IgD-negative memory B cell (primary cell): ENCODE data around the gene LYPD4. TPM values are rescaled to one million over a fixed set of nuclear protein-coding genes. Genes with fewer than 3 reads are reported as not detected.
"Not testable (repeated sequence)": the region's sequence is repeated elsewhere in the genome, so short reads cannot be mapped to it uniquely, and the experiment has no call there.

Source experiments
- H3K27ac Mint-ChIP-seq, 3 donors: one replicate each; pipeline ENCODE4 v1.8.0; 2020 to 2022; ENCODE audit warnings: mild to moderate bottlenecking in 3 of 3, mixed read lengths in 3 of 3, moderate library complexity in 1 of 3
- H3K27me3 Mint-ChIP-seq: one replicate; pipeline ENCODE4 v1.8.0; 2021; ENCODE audit warnings: mixed read lengths
- H3K36me3 Mint-ChIP-seq: one replicate; pipeline ENCODE4 v1.8.0; 2020; ENCODE audit warnings: mild to moderate bottlenecking, mixed read lengths
- H3K4me1 Mint-ChIP-seq, 3 donors: one replicate each; pipeline ENCODE4 v1.8.0; 2020 to 2022; ENCODE audit warnings: mixed read lengths in 3 of 3, mild to moderate bottlenecking in 1 of 3
- H3K4me3 Mint-ChIP-seq, 4 donors: one replicate each; pipeline ENCODE4 v1.8.0; 2020 to 2022; ENCODE audit warnings: mild to moderate bottlenecking in 4 of 4, mixed read lengths in 4 of 4, moderate library complexity in 3 of 4
- H3K9me3 Mint-ChIP-seq, 3 donors: one replicate each; pipeline ENCODE4 v1.8.0; 2020 to 2021; ENCODE audit warnings: mixed read lengths in 3 of 3, mild to moderate bottlenecking in 1 of 3
- polyA plus RNA-seq: library from polyadenylated mRNA; unstranded; fragments of 300-500 nt; fragmentation: Illumina TruSeq; gene quantifications from one replicate; pipeline ENCODE4 v1.2.3, GENCODE V29; 2021

LYPD4 gene
- polyA plus RNA-seq, 1 donor from 2014 or later, result not detected

DNA sequence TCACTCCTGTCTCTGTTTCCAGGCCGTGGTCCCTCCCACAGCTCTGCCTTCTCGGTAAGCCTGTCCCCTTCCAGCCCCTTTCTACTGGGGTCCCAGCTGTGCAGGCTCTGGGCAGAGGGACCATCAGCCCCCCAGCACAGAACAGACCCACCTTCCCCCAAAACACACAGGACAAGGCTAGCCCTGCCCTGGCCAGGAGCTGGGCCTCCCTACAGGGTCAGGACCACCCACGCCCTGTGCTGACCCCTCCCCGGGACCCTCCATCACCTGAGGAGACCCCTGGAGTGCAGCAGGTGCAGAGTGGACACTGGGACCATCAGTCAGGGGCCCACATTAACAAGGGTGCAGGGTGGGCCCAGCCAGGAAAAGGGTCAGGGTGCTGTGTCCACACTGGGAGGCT lies 34.2 kb downstream of the LYPD4 start:
- no peak overlapping the region for H3K27ac Mint-ChIP-seq
- H3K27me3 Mint-ChIP-seq, result no peaks in the 10 kb centered on the region
- no peaks in the 10 kb centered on the region for H3K36me3 Mint-ChIP-seq
- peaks cover 5 to 14% (median 11%) of the 10 kb centered on the region in 3 donors for H3K4me1 Mint-ChIP-seq
- H3K9me3 Mint-ChIP-seq, result no peaks in the 10 kb centered on the region
- no peak overlapping the region for H3K4me3 Mint-ChIP-seq

DNA sequence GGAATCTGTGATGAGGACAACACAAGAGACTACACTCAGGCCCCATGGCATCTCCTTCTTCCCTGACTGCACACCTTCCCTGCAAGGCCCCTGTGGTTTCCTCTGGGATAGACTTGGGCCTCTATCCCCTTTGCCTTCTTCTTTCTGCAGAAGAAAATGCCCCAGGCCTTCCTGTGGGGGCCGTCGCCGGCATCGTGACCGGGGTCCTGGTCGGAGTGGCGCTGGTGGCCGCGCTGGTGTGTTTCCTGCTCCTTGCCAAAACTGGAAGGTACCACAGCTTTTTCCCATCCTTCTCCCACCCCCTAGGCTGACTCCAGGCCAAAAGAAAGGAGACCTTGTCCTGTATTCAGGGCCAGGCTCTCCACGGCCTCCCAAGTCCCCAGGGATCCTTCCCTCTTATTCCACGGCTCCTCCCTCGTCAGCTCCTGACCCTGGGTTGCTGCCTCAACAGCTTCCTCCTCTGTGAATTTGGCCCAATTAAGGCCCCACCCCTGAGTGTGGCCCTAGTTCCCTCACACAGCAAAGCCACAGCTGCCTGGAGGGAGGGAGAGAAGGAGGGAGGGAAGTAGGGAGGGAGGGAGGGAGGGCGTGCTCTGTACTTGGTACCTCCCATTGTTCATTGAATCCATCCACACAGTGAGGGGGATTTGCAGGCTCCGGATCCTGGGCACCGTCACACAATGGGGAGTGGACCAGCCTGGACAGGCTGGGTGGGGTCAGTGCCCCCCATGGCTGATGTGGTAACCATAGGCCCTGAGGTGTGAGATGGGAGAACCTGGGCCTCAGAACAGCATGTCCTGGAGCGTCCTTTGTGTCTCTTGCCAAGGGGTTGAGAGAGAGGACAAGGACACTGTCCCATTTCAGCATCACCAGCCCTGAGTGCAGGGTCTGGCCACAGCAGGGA lies 35.6 kb downstream of the LYPD4 start:
- Mint-ChIP-seq H3K36me3 (no peaks in the 10 kb centered on the region), H3K4me3 (no peak overlapping the region), H3K9me3 (no peaks in the 10 kb centered on the region), H3K27ac (no peak overlapping the region), H3K4me1 (peaks cover 14 to 22% (median 18%) of the 10 kb centered on the region in 3 donors), H3K27me3 (no peaks in the 10 kb centered on the region)

DNA sequence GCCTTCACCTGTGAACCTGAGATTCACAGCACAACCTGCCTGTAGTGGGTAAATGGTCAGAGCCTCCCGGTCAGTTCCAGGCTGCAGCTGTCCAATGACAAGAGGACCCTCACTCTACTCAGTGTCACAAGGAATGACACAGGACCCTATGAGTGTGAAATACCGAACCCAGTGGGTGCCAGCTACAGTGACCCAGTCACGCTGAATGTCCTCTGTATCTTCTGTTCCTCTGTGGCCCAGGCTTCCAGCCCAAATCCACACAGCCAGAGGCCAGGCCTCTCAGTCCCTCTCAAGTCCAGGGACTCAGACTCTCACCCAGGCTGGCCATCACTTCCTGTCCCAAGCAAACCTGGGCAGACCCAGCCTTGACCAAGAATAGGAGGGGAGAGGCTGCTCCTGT lies 37.3 kb downstream of the LYPD4 start:
- H3K4me1 Mint-ChIP-seq, result peaks cover 24 to 32% (median 28%) of the 10 kb centered on the region in 3 donors
- no peaks in the 10 kb centered on the region for H3K36me3 Mint-ChIP-seq
- H3K27me3 Mint-ChIP-seq, result no peaks in the 10 kb centered on the region
- H3K9me3 Mint-ChIP-seq, result no peaks in the 10 kb centered on the region
- no peak overlapping the region for H3K27ac Mint-ChIP-seq
- no peak overlapping the region for H3K4me3 Mint-ChIP-seq

DNA sequence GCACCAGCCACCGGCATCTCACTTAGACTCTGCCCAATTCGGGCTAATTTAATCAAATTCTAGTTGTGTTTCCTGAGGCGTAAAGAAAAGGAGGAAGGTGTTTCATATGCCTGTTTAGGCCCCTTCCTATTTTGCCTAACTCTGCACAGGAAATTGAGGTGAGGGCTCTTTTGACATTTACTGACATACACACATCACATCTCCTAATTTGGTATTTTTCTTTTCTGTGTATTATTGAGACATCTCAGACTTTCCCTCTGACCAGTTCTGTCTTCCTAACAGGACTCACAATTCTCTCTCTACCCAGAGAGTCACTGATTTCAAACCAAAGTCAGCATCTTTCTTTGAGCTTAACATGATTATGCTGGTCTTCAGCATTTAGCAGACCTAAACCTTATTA lies 40.1 kb downstream of the LYPD4 start:
- Mint-ChIP-seq H3K27me3 (no peaks in the 10 kb centered on the region), H3K9me3 (no peaks in the 10 kb centered on the region), H3K27ac (peak overlapping the region in 2 of 3 donors; percentile 56 to 92), H3K4me3 (peak overlapping the region in 3 of 4 donors; percentile 19 to 73 (median 58)), H3K4me1 (peaks cover 33 to 34% (median 33%) of the 10 kb centered on the region in 3 donors), H3K36me3 (peaks cover 3% of the 10 kb centered on the region)

DNA sequence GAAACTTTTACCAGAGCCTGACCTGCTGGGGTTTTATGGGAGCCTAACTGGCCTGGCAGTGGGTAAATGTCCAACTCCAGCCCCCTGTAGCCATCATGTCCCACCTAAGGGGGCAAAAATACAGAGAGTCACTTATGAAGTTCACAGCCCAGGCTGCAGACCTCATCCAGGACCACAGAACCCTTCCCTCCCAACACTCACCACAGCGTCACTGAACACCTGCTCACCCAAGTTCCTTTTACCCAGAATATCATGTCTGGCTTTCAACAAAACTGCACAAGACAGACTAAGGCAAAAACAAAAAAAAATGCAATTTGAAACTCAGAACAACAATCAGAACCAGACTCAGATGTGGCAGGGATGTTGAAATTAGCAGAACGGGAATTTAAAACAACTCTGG lies 41.7 kb downstream of the LYPD4 start:
- no peaks in the 10 kb centered on the region for H3K27me3 Mint-ChIP-seq
- no peaks in the 10 kb centered on the region for H3K9me3 Mint-ChIP-seq
- H3K36me3 Mint-ChIP-seq, result peaks cover 3% of the 10 kb centered on the region
- peak overlapping the region in 3 of 4 donors; percentile 8 to 49 (median 42) for H3K4me3 Mint-ChIP-seq
- H3K27ac Mint-ChIP-seq, result peak overlapping the region; percentile 1 to 84 (median 37)
- peaks cover 33% of the 10 kb centered on the region in 3 donors for H3K4me1 Mint-ChIP-seq

DNA sequence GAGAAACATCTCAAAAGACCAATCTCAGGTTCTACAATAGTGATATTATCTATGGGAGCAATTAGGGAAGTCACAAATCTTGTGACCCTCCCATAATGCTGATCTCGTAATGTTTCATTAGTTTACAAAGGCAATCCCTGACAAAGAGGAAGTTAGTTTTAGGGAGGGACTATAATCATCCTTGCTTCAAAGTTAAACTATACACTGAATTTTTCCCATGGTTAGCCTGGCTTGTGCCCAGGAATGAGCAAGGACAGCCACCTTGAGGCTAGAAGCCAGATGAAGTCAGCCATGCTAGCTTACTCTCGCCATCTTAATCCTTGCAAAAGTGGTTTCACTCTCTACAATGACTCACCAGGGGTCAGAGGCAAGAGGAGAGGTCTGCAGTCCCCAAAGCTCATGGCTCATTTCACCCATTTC lies 42.7 kb downstream of the LYPD4 start:
- no peaks in the 10 kb centered on the region for H3K27me3 Mint-ChIP-seq
- H3K27ac Mint-ChIP-seq, result peak overlapping the region; percentile 37 to 89 (median 43)
- H3K4me3 Mint-ChIP-seq, result peak overlapping the region; percentile 8 to 63 (median 59)
- no peaks in the 10 kb centered on the region for H3K9me3 Mint-ChIP-seq
- H3K4me1 Mint-ChIP-seq, result peaks cover 30 to 33% (median 33%) of the 10 kb centered on the region in 3 donors
- peaks cover 3% of the 10 kb centered on the region for H3K36me3 Mint-ChIP-seq

DNA sequence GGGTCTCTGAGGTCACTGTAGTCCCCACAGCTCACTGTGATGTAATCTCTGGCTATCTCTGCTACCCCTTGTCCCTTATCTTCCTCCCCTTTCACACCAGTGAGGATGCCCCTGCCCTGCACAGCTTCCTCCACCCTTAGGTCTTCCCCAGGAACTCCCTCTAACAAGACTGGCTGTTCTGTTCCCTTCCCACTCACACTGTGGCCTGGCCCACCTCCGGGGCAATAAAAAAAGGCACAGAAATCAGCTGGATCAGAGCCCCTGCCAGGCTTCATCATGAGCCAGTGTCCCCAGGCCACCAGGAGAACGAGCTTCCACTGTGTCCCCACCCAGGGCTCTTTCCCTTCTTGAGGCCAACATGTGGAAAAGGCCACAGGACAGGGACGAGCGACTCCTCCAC lies 43.5 kb downstream of the LYPD4 start:
- peaks cover 30 to 33% (median 33%) of the 10 kb centered on the region in 3 donors for H3K4me1 Mint-ChIP-seq
- no peak overlapping the region for H3K27ac Mint-ChIP-seq
- peaks cover 3% of the 10 kb centered on the region for H3K36me3 Mint-ChIP-seq
- H3K4me3 Mint-ChIP-seq, result peak overlapping the region in 1 of 4 donors; percentile 8
- H3K27me3 Mint-ChIP-seq, result peaks cover 1% of the 10 kb centered on the region
- no peaks in the 10 kb centered on the region for H3K9me3 Mint-ChIP-seq

DNA sequence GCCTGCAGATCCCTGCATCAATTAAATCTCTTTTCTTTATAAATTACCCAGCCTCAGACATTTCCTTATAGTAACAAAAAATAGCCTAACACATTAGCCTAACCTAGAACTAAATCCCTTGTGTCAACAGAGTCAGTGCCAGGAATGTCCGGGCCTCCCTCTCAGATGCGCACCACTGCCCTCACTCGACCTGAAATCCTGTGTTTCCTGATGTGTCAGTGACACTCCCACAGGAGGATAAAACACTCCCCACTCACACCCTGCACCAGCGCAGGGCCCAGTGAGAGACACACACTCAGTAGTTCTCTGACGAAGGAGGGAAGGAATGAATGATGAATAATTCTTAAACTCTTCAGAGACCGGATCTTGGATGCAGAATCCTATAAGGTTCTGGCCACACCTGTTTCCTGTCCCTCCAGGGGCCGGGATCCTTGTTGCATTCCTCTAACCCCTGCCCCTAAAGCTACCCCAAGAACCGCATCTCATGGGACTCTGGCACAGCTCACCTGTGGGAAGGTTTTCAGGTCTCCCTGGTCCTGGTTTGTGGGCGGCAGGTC lies 45.0 kb downstream of the LYPD4 start:
- no peak overlapping the region for H3K4me3 Mint-ChIP-seq
- peaks cover 3% of the 10 kb centered on the region for H3K36me3 Mint-ChIP-seq
- peaks cover 4% of the 10 kb centered on the region for H3K27me3 Mint-ChIP-seq
- H3K4me1 Mint-ChIP-seq, result peaks cover 23 to 30% (median 30%) of the 10 kb centered on the region in 3 donors
- no peaks in the 10 kb centered on the region for H3K9me3 Mint-ChIP-seq
- H3K27ac Mint-ChIP-seq, result no peak overlapping the region

DNA sequence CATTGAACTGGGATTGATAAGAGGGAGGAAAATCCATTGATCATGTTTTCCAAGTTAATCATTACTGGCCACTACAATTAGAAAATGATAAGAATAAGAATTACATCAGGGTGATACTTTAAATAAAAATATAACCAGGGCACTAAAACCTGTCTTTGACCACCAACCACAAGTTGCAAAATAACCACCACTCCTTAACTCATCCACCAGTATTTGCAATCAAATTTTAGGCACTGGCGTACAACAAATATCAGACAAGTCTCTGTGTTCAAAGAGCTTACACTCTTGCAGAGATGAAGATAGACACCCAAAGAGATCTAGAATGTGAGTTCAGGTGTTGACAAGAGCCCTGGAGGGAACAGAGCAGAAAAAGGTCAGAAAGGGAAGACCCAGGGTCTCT lies 47.6 kb downstream of the LYPD4 start:
- Mint-ChIP-seq H3K4me1 (peaks cover 8 to 16% (median 11%) of the 10 kb centered on the region in 3 donors), H3K36me3 (peaks cover 3% of the 10 kb centered on the region), H3K4me3 (no peak overlapping the region), H3K9me3 (no peaks in the 10 kb centered on the region), H3K27me3 (peaks cover 13% of the 10 kb centered on the region), H3K27ac (no peak overlapping the region)

DNA sequence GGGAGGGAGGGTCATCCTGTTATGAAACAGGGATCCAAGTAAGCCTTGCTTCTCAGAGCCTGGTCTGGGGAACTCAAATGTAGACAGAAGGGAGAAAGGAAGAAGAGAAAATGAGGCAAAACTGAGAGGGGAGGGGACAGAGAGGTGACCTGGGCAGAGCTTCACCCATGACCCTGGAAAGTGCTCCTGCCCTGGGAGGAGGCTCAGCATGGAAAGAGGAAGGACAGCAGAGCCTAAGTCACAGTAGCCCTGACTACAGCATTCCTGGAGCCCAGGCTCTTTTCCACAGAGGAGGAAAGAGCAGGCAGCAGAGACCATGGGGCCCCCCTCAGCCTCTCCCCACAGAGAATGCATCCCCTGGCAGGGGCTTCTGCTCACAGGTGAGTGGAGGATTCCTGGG lies 48.1 kb downstream of the LYPD4 start, which contains the start of gene CEACAM3:
Gene CEACAM3 (plus strand): TSS at position 226 of the 400 bp plus-strand sequence. CDS start 91 bp downstream, at position 317.
- Mint-ChIP-seq H3K9me3 (no peaks in the 10 kb centered on the region), H3K4me3 (no peak within 1 kb of the TSS), H3K27me3 (peaks cover 13% of the 10 kb centered on the region), H3K4me1 (peaks cover 3 to 11% (median 6%) of the 10 kb centered on the region in 3 donors), H3K27ac (no peak within 1 kb of the TSS), H3K36me3 (no peaks in the 10 kb centered on the region)

DNA sequence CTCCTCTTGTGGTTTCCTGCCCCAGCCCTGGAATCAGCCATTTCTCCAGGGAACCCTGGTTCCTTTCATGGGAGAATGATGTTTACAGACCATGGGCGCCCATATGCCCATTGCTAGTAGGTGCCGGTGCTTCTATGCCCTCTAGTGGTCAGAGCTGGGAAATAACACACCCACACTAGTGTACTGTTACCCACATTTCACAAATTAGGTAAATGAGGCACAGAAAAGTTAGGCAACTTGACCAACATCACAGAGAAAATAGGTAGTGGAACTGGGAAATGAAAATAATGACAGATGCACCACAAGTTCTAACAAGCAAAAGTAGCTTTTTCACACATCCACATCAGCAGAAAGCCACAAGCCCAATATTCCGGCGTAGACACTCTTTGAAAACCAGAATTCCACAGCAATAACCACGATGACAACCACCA lies 49.4 kb downstream of the LYPD4 start:
- Mint-ChIP-seq H3K27ac (no peak overlapping the region), H3K4me3 (no peak overlapping the region), H3K4me1 (peaks cover 3 to 11% (median 4%) of the 10 kb centered on the region in 3 donors), H3K9me3 (no peaks in the 10 kb centered on the region), H3K27me3 (peaks cover 16% of the 10 kb centered on the region), H3K36me3 (no peaks in the 10 kb centered on the region)

DNA sequence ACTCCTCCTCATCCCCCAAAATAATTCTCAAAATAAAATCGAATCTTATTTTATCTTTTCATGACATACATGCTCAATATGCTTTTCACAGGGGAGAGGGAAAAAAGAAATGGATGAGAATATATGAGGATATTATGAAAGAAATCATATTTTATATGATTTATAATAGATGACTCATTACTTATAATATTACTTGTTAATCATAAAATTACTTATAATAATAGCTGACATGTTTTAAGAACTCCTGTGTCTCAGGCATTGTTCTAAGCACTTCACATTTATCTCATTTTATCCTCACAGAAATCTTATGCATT lies 51.1 kb downstream of the LYPD4 start:
- Mint-ChIP-seq H3K4me3 (no peak overlapping the region), H3K36me3 (no peaks in the 10 kb centered on the region), H3K4me1 (peaks cover 3 to 11% (median 4%) of the 10 kb centered on the region in 3 donors), H3K27me3 (peaks cover 18% of the 10 kb centered on the region), H3K27ac (no peak overlapping the region), H3K9me3 (no peaks in the 10 kb centered on the region)

DNA sequence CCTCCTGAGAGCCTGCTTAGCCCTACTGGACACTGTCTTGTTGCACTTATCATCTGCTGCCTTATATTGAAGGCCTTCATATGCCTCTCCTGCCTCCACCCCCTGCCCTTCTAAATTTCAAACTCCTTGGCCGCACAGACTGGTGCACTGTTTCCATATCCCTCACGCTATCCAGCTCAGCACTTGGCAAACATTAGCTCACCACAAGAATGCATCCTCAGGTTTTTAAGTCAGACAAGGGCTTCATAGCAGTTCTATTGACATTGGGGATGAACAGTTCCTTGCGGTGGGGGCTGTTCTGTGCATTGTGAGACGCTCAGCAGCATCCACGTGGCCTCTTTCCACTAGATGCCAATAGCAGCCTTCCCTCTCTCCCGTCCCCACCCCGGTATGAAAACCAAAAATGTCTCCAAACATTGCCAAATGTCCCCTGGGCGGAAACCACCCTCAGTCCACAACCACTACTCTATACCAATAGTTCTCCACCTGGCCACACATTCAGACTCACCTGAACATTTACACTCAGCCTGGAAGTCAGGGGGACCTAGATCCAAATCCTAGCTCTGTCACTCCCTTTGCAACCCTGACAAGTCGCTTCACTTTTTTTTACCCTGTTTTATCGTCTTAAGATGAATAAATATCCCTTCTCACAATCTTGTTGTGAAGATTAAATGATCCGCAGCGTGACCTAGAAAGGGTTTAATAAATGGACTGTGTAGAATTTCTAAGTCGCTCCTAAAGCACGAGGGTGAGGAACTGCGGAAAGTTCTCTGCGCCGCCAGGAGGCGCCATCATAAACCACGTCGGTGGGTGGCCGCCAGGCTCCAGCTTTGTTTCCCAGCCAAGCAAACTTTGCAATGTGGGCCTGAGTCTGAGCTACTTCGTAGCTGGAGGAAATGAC lies 51.7 kb downstream of the LYPD4 start:
- H3K4me1 Mint-ChIP-seq, result peaks cover 3 to 11% (median 4%) of the 10 kb centered on the region in 3 donors

DNA sequence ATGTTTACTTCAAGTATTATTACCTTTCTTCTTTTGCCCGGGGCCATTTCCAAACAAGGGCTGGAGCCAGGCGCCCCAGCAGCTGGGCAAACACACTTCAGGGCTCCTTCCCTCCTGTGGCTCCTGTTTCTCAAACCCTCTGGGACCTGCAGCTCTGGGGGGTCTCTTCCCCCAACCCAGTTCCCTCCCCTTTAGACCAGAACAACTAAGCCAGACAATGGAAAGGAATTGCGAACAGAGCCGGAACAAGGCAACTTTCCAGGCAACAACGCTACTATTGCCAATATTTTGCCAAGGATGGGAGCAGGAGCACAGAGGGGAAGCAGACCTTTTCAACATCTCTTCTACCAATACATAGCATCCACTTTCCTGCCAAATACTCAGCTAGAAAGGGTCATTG lies 55.4 kb downstream of the LYPD4 start:
- peaks cover 36% of the 10 kb centered on the region for H3K27me3 Mint-ChIP-seq
- H3K27ac Mint-ChIP-seq, H3K4me3 Mint-ChIP-seq, H3K9me3 Mint-ChIP-seq, H3K36me3 Mint-ChIP-seq: not testable (repeated sequence)
- H3K4me1 Mint-ChIP-seq, result peaks cover 15 to 17% (median 16%) of the 10 kb centered on the region in 3 donors

More for the DNA sequence above, 51.7 kb downstream of the LYPD4 start:
- no peaks in the 10 kb centered on the region for H3K36me3 Mint-ChIP-seq
- H3K27ac Mint-ChIP-seq, result no peak overlapping the region
- H3K9me3 Mint-ChIP-seq, result no peaks in the 10 kb centered on the region
- no peak overlapping the region for H3K4me3 Mint-ChIP-seq
- H3K27me3 Mint-ChIP-seq, result peaks cover 18% of the 10 kb centered on the region

DNA sequence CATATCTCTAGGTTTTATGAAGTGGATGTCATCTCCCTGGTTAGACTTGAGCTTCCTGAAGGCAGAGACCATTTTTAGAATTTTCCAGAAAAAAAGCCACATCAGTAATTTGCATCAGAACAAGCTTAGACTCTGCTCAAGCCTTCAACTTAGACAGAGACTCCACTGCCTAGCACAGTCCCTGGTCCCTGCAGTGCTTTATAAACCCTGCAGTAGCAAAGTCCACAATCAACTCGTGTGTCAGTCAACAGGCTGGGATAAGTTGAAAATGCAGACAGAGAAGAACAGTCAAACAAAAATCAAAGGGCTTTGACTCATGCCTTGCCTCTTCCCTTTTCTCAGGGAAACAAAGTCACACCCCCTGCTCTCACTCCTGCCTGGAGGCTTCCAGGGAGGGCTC lies 56.0 kb downstream of the LYPD4 start:
- H3K27me3 Mint-ChIP-seq, result peaks cover 36% of the 10 kb centered on the region
- H3K27ac Mint-ChIP-seq, H3K36me3 Mint-ChIP-seq, H3K9me3 Mint-ChIP-seq, H3K4me3 Mint-ChIP-seq: not testable (repeated sequence)
- H3K4me1 Mint-ChIP-seq, result peaks cover 15 to 20% (median 17%) of the 10 kb centered on the region in 3 donors
